Fibroblast of mammary gland (primary cell): ENCODE data around the gene ZC3H18.

ENCODE experiments used
- DNase-seq: peaks from one replicate; pipeline ENCODE4 v3.0.0-alpha.2; 2010; ENCODE audit warnings: low read depth
- H3K4me3 ChIP-seq: 2 replicates; pipeline ENCODE4 v1.5.1; 2011; ENCODE audit warnings: low read depth, mild to moderate bottlenecking, low read length, moderate library complexity; ENCODE audit not compliant: control insufficient read depth
- TF ChIP-seq, protein P1 (sequence below): conservative IDR thresholded peaks from 2 replicates; pipeline ENCODE4 v1.5.1; 2011; ENCODE audit warnings: low read depth, low read length, inconsistent platforms; ENCODE audit not compliant: control insufficient read depth, insufficient read depth

ZC3H18 gene

DNA sequence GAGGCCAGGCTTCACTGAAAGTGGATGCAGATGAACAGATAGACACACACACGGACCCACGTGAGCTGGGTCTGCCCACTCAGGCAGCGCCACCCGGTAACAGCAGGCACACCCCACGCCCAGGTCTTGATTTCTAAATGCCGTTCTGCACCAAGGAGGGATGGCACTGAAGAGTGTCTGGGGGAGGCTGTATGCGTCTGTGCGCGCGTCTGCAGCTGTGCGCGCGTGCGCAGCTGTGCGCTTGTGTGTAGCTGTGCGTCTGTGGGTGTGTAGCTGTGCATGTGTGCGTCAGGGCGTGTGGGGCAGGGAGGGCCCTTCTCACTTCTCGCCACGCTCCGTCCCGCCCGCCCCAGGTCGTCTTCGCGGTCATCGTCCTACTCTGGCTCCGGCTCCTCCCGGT is 52.7 kb downstream of the ZC3H18 start:
- no peak for DNase-seq
- TF ChIP-seq, protein P1, sequence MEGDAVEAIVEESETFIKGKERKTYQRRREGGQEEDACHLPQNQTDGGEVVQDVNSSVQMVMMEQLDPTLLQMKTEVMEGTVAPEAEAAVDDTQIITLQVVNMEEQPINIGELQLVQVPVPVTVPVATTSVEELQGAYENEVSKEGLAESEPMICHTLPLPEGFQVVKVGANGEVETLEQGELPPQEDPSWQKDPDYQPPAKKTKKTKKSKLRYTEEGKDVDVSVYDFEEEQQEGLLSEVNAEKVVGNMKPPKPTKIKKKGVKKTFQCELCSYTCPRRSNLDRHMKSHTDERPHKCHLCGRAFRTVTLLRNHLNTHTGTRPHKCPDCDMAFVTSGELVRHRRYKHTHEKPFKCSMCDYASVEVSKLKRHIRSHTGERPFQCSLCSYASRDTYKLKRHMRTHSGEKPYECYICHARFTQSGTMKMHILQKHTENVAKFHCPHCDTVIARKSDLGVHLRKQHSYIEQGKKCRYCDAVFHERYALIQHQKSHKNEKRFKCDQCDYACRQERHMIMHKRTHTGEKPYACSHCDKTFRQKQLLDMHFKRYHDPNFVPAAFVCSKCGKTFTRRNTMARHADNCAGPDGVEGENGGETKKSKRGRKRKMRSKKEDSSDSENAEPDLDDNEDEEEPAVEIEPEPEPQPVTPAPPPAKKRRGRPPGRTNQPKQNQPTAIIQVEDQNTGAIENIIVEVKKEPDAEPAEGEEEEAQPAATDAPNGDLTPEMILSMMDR: no peak
- H3K4me3 ChIP-seq: no peak overlapping the region

DNA sequence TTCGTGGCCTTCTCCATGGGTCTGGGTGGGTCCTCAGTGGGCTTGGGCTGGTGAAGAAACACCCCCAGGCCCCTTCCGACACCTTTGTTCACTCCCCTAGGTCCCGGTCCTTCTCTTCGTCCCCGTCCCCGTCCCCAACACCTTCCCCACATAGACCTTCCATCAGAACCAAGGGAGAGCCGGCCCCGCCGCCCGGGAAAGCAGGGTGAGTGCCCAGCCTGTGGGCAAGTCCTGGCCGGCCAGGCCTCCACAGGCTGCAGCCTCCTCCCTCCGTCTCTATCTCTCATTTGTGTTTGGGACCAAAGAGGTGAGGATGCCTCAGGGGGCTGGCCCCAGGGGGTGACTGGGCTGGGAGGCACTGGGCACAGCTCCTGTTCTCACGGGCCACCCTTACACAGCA is 53.7 kb downstream of the ZC3H18 start:
- TF ChIP-seq, protein P1: no peak
- DNase-seq: no peak
- H3K4me3 ChIP-seq: no peak overlapping the region

GRCh38 chr16:88624481-88624880 is 54.3 kb downstream of the ZC3H18 start:
- no peak for DNase-seq
- no peak overlapping the region for H3K4me3 ChIP-seq
- TF ChIP-seq, protein P1: no peak

DNA sequence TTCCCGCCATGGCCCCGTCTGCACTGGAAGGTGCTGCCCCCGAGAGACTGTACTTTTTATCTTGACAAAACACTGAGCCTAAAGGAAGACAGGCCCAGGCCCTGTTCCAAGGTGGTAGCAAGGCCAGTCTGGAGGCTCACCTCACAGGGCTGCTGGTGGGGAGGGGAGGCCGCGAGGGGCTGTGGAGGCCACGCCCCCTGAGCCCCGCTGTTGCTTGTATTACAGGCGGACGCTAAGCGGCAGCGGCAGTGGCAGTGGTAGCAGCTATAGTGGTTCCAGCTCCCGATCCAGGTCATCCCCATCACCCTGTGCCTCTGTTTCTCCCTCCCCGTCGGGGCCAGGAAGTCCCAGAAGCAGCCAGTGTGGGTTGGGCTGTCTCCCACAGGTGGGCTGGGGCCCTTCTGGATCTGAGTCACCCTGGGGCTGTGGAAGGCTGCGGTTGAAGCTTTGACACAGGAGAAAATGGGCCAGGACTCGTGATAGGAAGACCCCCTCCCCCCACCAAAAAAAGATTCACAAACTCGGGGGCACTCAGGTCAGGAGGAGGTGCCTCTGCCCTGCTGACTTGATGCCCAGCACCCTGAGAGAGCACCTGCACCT is 54.9 kb downstream of the ZC3H18 start:
- DNase-seq: no peak
- H3K4me3 ChIP-seq: no peak overlapping the region
- TF ChIP-seq, protein P1: no peak

GRCh38 chr16:88626646-88627045 is 56.4 kb downstream of the ZC3H18 start:
- DNase-seq: no peak
- H3K4me3 ChIP-seq: no peak overlapping the region
- TF ChIP-seq, protein P1: no peak

- no peak for DNase-seq
- TF ChIP-seq, protein P1: no peak
- no peak overlapping the region for H3K4me3 ChIP-seq
Observed at GRCh38 chr16:88627531-88628411, 57.6 kb downstream of the ZC3H18 start.

- TF ChIP-seq, protein P1: peak; percentile 31
- no peak for DNase-seq
- no peak overlapping the region for H3K4me3 ChIP-seq
Observed at GRCh38 chr16:88628512-88628974, 58.3 kb downstream of the ZC3H18 start.
